IMR-90 (cell line): ENCODE results near the gene SCLY.

Source experiments
- BHLHE40 ChIP-seq: fragments of 150-350 bp; IDR thresholded peaks from 2 replicates; pipeline ENCODE4 v1.6.1; 2016; ENCODE audit warnings: mild to moderate bottlenecking, low read depth, low read length
- CEBPB ChIP-seq: IDR thresholded peaks from 2 replicates; pipeline ENCODE4 v1.6.1; 2012; ENCODE audit warnings: low read depth, low read length, improper control_type of control experiment
- CHD1 ChIP-seq: IDR thresholded peaks from 2 replicates; pipeline ENCODE4 v1.6.1; 2012; ENCODE audit warnings: low read depth, low read length, improper control_type of control experiment
- CTCF ChIP-seq: conservative IDR thresholded peaks from 2 replicates; pipeline ENCODE4 v1.5.1; 2012; ENCODE audit warnings: mild to moderate bottlenecking, low read depth, low read length, improper control_type of control experiment
- MAFK ChIP-seq: IDR thresholded peaks from 2 replicates; pipeline ENCODE4 v1.6.1; 2012; ENCODE audit warnings: low read depth, low read length, improper control_type of control experiment
- MAZ ChIP-seq: IDR thresholded peaks from 2 replicates; pipeline ENCODE4 v1.6.1; 2012; ENCODE audit warnings: low read depth, mild to moderate bottlenecking, low read length, improper control_type of control experiment, moderate library complexity, borderline replicate concordance
- MXI1 ChIP-seq: IDR thresholded peaks from 2 replicates; pipeline ENCODE4 v1.6.1; 2012; ENCODE audit warnings: low read depth, mild to moderate bottlenecking, low read length, moderate library complexity, borderline replicate concordance
- NFE2L2 ChIP-seq: fragments of 150-350 bp; IDR thresholded peaks from 2 replicates; pipeline ENCODE4 v1.6.1; 2016; ENCODE audit warnings: low read depth, mild to moderate bottlenecking, low read length
- POLR2A ChIP-seq: IDR thresholded peaks from 2 replicates; pipeline ENCODE4 v1.6.1; 2012; ENCODE audit warnings: mild to moderate bottlenecking, low read depth, low read length
- RAD21 ChIP-seq: IDR thresholded peaks from 2 replicates; pipeline ENCODE4 v1.6.1; 2012; ENCODE audit warnings: low read length, improper control_type of control experiment
- RCOR1 ChIP-seq: IDR thresholded peaks from 2 replicates; pipeline ENCODE4 v1.6.1; 2012; ENCODE audit warnings: mild to moderate bottlenecking, low read length, improper control_type of control experiment; ENCODE audit not compliant: insufficient replicate concordance
- RFX5 ChIP-seq: IDR thresholded peaks from 2 replicates; pipeline ENCODE4 v1.8.0; 2012; ENCODE audit warnings: low read depth, mild to moderate bottlenecking, low read length, moderate library complexity
- SMC3 ChIP-seq: fragments of 150-350 bp; IDR thresholded peaks from 2 replicates; pipeline ENCODE4 v1.6.1; 2016; ENCODE audit warnings: low read depth, mild to moderate bottlenecking, antibody characterized with exemption, low read length, moderate library complexity
- USF2 ChIP-seq: fragments of 150-350 bp; IDR thresholded peaks from 2 replicates; pipeline ENCODE4 v1.6.1; 2017; ENCODE audit warnings: mild to moderate bottlenecking, antibody characterized with exemption, low read length, low read depth

GRCh38 chr2:238129166-238130010, 68.6 kb downstream of the SCLY start:
- TF ChIP-seq RFX5 (no peak), CEBPB (no peak), CTCF (no peak), POLR2A (no peak), RAD21 (no peak), RCOR1 (no peak), CHD1 (no peak), SMC3 (no peak), USF2 (no peak), MAZ (no peak), MAFK (no peak), NFE2L2 (no peak), BHLHE40 (no peak), MXI1 (no peak)
